Peyer's patch (tissue), 4 donors: ENCODE measurements around the gene SIMC1. TPM values are rescaled to one million over a fixed set of nuclear protein-coding genes. Genes with fewer than 3 reads are reported as not detected.
"Not testable (repeated sequence)": the region's sequence is repeated elsewhere in the genome, so short reads cannot be mapped to it uniquely, and the experiment has no call there.

Experiments used
- DNase-seq, 3 donors: peaks; one replicate each; pipeline ENCODE4 v3.0.0-alpha.2; 2017 to 2019
- H3K27ac ChIP-seq, 4 donors: fragments of 200-600 bp; sonication (generic); one replicate each; pipeline ENCODE4 v1.5.1; 2016 to 2019
- H3K27me3 ChIP-seq, 2 donors: fragments of 200-600 bp; sonication (generic); one replicate each; pipeline ENCODE4 v1.5.1; 2019
- H3K36me3 ChIP-seq, 3 donors: fragments of 200-600 bp; sonication (generic); one replicate each; pipeline ENCODE4 v1.5.1; 2016 to 2019
- H3K4me1 ChIP-seq, 4 donors: fragments of 200-600 bp; sonication (generic); one replicate each; pipeline ENCODE4 v1.5.1; 2016 to 2019
- H3K4me3 ChIP-seq, 4 donors: fragments of 200-600 bp; sonication (generic); 1 replicate in 3 of 4; 2 replicates in 1 of 4; pipeline ENCODE4 v1.5.1; 2016 to 2019; ENCODE audit warnings: mild to moderate bottlenecking in 1 of 4
- H3K9me3 ChIP-seq, 4 donors: fragments of 200-600 bp; sonication (generic); one replicate each; pipeline ENCODE4 v1.5.1; 2016 to 2019; ENCODE audit warnings: mild to moderate bottlenecking in 1 of 4
- POLR2A ChIP-seq, 2 donors: fragments of 450-650 bp; IDR thresholded peaks; one replicate each; pipeline ENCODE4 v1.5.1; 2017; ENCODE audit warnings: antibody characterized with exemption in 2 of 2, mild to moderate bottlenecking in 2 of 2, moderate library complexity in 2 of 2
- total RNA-seq, 4 donors: library from RNA; depleted of rRNA; stranded (reverse); fragments of >200 nt; gene quantifications; one replicate each; pipeline ENCODE4 v1.1.0, GENCODE V29; 2016
- TF ChIP-seq, protein P1 (sequence below), 6 experiments: fragments of 450-650 bp in 4 of 6; fragments of 200-600 bp in 2 of 6; sonication (generic) in 1 of 6; IDR thresholded peaks; one replicate each; pipeline ENCODE4 v1.5.1; 2017 to 2019; ENCODE audit warnings: antibody characterized with exemption in 6 of 6, mild to moderate bottlenecking in 3 of 6, moderate library complexity in 1 of 6

SIMC1 gene
- total RNA-seq, 4 donors from 2014 or later, result 28.0 to 84.2 (median 41.2) TPM

- H3K27ac ChIP-seq, H3K9me3 ChIP-seq, H3K36me3 ChIP-seq, H3K27me3 ChIP-seq, DNase-seq, H3K4me3 ChIP-seq: not testable (repeated sequence)
- H3K4me1 ChIP-seq, result peaks cover 0 to 12% (median 0%) of the 10 kb centered on the region in 4 donors
Observed at GRCh38 chr5:176195487-176196207, 42.6 kb upstream of the SIMC1 start.

DNA sequence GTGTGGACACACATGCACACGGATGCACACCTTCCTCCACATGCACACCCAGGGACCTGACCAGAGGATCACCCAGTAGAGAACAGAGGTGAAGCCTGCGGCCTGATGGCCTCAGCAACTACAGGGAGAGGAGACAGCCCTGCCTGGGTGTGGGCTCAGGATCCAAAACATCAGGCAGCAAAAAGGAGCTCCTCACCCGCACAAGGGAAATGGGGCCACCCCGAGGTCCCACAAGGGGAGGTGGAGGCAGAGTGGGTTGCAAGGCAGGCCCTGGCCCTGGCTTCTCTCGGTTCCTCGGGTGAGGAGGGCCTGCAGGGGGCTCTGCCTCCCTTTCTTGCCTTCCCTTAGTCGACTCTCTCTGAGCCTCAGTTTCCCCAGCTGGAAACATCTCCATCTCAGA, 41.4 kb upstream of the SIMC1 start:
- H3K27ac ChIP-seq, H3K36me3 ChIP-seq, H3K27me3 ChIP-seq, H3K4me3 ChIP-seq, DNase-seq, H3K9me3 ChIP-seq: not testable (repeated sequence)
- peaks cover 0 to 12% (median 0%) of the 10 kb centered on the region in 4 donors for H3K4me1 ChIP-seq

DNA sequence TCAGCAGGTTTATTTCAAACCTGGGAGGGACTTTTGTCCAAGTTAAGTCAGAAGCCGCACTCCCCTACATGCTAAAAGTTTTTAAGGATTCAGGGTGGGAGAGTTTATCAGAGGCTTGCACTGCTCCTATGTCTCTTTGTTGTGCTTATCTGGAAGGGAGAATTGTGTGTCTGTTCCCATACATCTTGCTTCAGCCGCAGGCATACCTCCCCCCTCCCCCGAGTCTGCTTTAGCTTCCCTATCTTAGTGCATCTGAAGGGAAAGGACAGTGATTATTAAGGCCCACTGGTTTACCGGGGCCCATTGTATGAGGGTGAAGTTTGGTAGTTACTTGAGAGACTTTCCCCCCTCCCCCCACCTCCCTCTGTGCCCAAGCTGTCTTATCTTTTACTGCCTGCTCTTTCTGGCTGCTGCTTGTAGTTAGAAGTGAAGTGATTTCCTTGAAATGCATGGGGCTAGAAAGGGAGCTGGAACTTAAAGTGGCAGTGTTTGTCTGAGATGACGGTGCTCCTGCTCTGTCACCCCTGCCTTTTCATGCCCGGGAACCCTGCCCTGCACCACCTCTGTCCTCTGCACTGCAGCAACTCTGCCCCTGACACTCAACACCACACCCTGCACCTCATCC, 40.9 kb upstream of the SIMC1 start:
- DNase-seq, H3K27me3 ChIP-seq, H3K36me3 ChIP-seq, H3K4me3 ChIP-seq, H3K9me3 ChIP-seq, H3K27ac ChIP-seq: not testable (repeated sequence)
- H3K4me1 ChIP-seq, result peaks cover 0 to 12% (median 0%) of the 10 kb centered on the region in 4 donors

DNA sequence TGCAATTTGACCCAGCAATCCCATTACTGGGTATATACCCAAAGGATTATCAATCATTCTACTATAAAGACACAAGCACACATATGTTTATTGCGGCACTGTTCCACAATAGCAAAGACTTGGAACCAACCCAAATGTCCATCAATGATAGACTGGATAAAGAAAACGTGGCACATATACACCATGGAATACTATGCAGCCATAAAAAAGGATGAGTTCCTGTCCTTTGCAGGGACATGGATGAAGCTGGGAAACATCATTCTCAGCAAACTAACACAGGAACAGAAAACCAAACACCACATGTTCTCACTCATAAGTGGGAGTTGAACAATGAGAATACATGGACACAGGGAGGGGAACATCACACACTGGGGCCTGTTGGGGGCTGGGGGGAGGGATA, 39.9 kb upstream of the SIMC1 start:
- not testable (repeated sequence) for H3K9me3 ChIP-seq, H3K36me3 ChIP-seq, H3K27me3 ChIP-seq, DNase-seq, H3K4me3 ChIP-seq, H3K27ac ChIP-seq
- H3K4me1 ChIP-seq, result peaks cover 0 to 12% (median 0%) of the 10 kb centered on the region in 4 donors

GRCh38 chr5:176198991-176199733, 39.1 kb upstream of the SIMC1 start:
- H3K27me3 ChIP-seq, H3K4me1 ChIP-seq, H3K9me3 ChIP-seq, H3K27ac ChIP-seq, H3K36me3 ChIP-seq: not testable (repeated sequence)
- peak overlapping the region in 3 of 4 donors; percentile 12 to 52 (median 47) for H3K4me3 ChIP-seq
- DNase-seq, result peak in 1 of 3 donors; percentile 68

- H3K4me3 ChIP-seq, result peak overlapping the region in 1 of 4 donors; percentile 47
- DNase-seq, H3K27me3 ChIP-seq, H3K36me3 ChIP-seq, H3K4me1 ChIP-seq, H3K27ac ChIP-seq, H3K9me3 ChIP-seq: not testable (repeated sequence)
Observed at GRCh38 chr5:176199803-176200399, 38.3 kb upstream of the SIMC1 start.

DNA sequence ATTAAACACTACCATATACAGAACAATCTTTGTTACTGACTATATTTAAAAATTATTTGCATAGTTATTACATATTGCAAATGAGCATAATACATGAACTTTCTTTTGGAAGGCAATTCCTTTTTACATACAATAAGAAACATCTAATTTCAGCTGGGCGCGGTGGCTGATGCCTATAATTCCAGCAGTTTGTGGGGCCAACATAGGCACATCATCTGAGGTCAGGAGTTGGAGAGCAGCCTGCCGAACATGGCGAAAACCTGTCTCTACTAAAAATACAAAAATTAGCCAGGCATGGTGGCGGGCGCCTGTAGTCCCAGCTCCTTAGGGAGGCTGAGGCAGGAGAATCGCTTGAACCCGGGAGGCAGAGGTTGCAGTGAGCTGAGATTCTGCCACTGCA, 36.4 kb upstream of the SIMC1 start:
- Histone ChIP-seq H3K27me3 (no peaks in the 10 kb centered on the region), H3K36me3 (no peaks in the 10 kb centered on the region), H3K9me3 (no peaks in the 10 kb centered on the region), H3K4me1 (peaks cover 0 to 8% (median 0%) of the 10 kb centered on the region in 4 donors), H3K27ac (no peak overlapping the region), H3K4me3 (no peak overlapping the region)
- TF ChIP-seq, protein P1, sequence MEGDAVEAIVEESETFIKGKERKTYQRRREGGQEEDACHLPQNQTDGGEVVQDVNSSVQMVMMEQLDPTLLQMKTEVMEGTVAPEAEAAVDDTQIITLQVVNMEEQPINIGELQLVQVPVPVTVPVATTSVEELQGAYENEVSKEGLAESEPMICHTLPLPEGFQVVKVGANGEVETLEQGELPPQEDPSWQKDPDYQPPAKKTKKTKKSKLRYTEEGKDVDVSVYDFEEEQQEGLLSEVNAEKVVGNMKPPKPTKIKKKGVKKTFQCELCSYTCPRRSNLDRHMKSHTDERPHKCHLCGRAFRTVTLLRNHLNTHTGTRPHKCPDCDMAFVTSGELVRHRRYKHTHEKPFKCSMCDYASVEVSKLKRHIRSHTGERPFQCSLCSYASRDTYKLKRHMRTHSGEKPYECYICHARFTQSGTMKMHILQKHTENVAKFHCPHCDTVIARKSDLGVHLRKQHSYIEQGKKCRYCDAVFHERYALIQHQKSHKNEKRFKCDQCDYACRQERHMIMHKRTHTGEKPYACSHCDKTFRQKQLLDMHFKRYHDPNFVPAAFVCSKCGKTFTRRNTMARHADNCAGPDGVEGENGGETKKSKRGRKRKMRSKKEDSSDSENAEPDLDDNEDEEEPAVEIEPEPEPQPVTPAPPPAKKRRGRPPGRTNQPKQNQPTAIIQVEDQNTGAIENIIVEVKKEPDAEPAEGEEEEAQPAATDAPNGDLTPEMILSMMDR (IDR thresholded peaks at IDR 0.05), result no peak
- no peak for TF ChIP-seq POLR2A (IDR thresholded peaks at IDR 0.05)
- DNase-seq, result no peak

GRCh38 chr5:176203086-176203485, 35.1 kb upstream of the SIMC1 start:
- no peaks in the 10 kb centered on the region for H3K9me3 ChIP-seq
- H3K4me1 ChIP-seq, result peaks cover 0 to 8% (median 0%) of the 10 kb centered on the region in 4 donors
- no peak for DNase-seq
- H3K27me3 ChIP-seq, result no peaks in the 10 kb centered on the region
- TF ChIP-seq POLR2A (IDR thresholded peaks at IDR 0.05), result no peak
- TF ChIP-seq, protein P1 (IDR thresholded peaks at IDR 0.05), result no peak
- H3K27ac ChIP-seq, result no peak overlapping the region
- no peak overlapping the region for H3K4me3 ChIP-seq
- no peaks in the 10 kb centered on the region for H3K36me3 ChIP-seq

DNA sequence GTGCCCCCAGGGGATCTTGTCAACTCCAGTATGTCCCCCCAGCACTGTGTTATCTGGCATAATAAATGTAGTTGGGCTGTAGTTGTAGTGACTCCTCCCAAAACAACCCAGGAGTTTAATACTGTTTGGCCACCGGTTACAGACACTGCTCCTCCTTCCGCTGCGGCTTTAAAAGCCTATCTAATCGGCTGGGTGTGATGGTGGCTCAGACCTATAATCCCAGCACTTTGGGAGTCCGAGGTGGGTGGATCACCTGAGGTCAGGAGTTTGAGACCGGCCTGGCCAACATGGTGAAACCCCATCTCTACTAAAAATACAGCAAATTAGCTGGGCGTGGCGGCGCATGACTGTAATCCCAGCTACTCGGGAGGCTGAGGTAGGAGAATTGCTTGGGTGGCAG, 34.7 kb upstream of the SIMC1 start:
- H3K4me3 ChIP-seq, H3K27me3 ChIP-seq, DNase-seq, H3K36me3 ChIP-seq, H3K9me3 ChIP-seq, H3K4me1 ChIP-seq, H3K27ac ChIP-seq: not testable (repeated sequence)

- not testable (repeated sequence) for H3K27ac ChIP-seq, H3K9me3 ChIP-seq
Observed at GRCh38 chr5:176214466-176215021, 23.7 kb upstream of the SIMC1 start.

More at GRCh38 chr5:176214466-176215021, 23.7 kb upstream of the SIMC1 start:
- H3K4me3 ChIP-seq, H3K27me3 ChIP-seq, DNase-seq, H3K4me1 ChIP-seq, H3K36me3 ChIP-seq: not testable (repeated sequence)
